Measurements from ENCODE around the gene NFE2L1. TPM values are rescaled to one million over a fixed set of nuclear protein-coding genes. Genes with fewer than 3 reads are reported as not detected.

NFE2L1 gene
- total RNA-seq, 1 experiment from 2014 or later, result 149 TPM

GRCh38 chr17:48026502-48027321 lies 21.4 kb upstream of the NFE2L1 start:
- POLR2A ChIA-PET (ENCODE audit: low non-redundant PET), result no interaction called here
- Histone ChIP-seq H3K9me3 (ENCODE audit: low read depth, low read length, poor library complexity, severe bottlenecking) (no peaks in the 10 kb centered on the region), H3K4me3 (ENCODE audit: low read depth, low read length, poor library complexity, severe bottlenecking) (no peak overlapping the region), H3K36me3 (ENCODE audit: insufficient read depth, low read length, poor library complexity, severe bottlenecking) (no peaks in the 10 kb centered on the region), H3K27ac (ENCODE audit: low read depth, low read length, poor library complexity, severe bottlenecking) (no peak overlapping the region), H3K27me3 (replicated peaks; ENCODE audit: insufficient read depth, low read depth, low read length, poor library complexity) (no peaks in the 10 kb centered on the region), H3K4me1 (ENCODE audit: insufficient read depth, low read length, poor library complexity, severe bottlenecking) (peaks cover 38% of the 10 kb centered on the region)
- intact Hi-C loops (cut with micrococcal nuclease; ENCODE audit: unreplicated experiment), result loop anchor here (1.0 to 10.0 kb wide), 2 partner anchors 48 to 348 kb away; no protein-coding TSS in a partner anchor
- DNase-seq (ENCODE audit: low spot score), result peak; percentile 88
- CTCF ChIA-PET, result interaction anchor here (0.6 to 1.2 kb wide), 8 partner anchors 10 to 882 kb away, joined by 3 to 7 read pairs (median 3); no protein-coding TSS in a partner anchor
- TF ChIP-seq CTCF (conservative IDR thresholded peaks at IDR 0.05; ENCODE audit: low read depth, low read length) (peak; percentile 91), EZH2 (IDR thresholded peaks at IDR 0.05; ENCODE audit: borderline replicate concordance, low read depth, low read length, poor library complexity, severe bottlenecking) (no peak)
- BruUV-seq (replicated peaks), result no TSS peak

GRCh38 chr17:48027322-48027981 lies 20.7 kb upstream of the NFE2L1 start:
- no peaks in the 10 kb centered on the region for H3K9me3 ChIP-seq (ENCODE audit: low read depth, low read length, poor library complexity, severe bottlenecking)
- no peak overlapping the region for H3K4me3 ChIP-seq (ENCODE audit: low read depth, low read length, poor library complexity, severe bottlenecking)
- DNase-seq (ENCODE audit: low spot score), result no peak
- H3K27ac ChIP-seq (ENCODE audit: low read depth, low read length, poor library complexity, severe bottlenecking), result no peak overlapping the region
- TF ChIP-seq EZH2 (IDR thresholded peaks at IDR 0.05; ENCODE audit: borderline replicate concordance, low read depth, low read length, poor library complexity, severe bottlenecking), result no peak
- TF ChIP-seq CTCF (conservative IDR thresholded peaks at IDR 0.05; ENCODE audit: low read depth, low read length), result no peak
- POLR2A ChIA-PET (ENCODE audit: low non-redundant PET), result no interaction called here
- BruUV-seq (replicated peaks), result no TSS peak
- no peaks in the 10 kb centered on the region for H3K27me3 ChIP-seq (replicated peaks; ENCODE audit: insufficient read depth, low read depth, low read length, poor library complexity)
- peaks cover 31% of the 10 kb centered on the region for H3K4me1 ChIP-seq (ENCODE audit: insufficient read depth, low read length, poor library complexity, severe bottlenecking)
- H3K36me3 ChIP-seq (ENCODE audit: insufficient read depth, low read length, poor library complexity, severe bottlenecking), result no peaks in the 10 kb centered on the region
- intact Hi-C loops (cut with micrococcal nuclease; ENCODE audit: unreplicated experiment), result loop anchor here (10.0 kb wide), 1 partner anchor 347 kb away; no protein-coding TSS in a partner anchor
- CTCF ChIA-PET, result interaction anchor here (0.7 to 1.2 kb wide), 6 partner anchors 9 to 644 kb away, joined by 3 to 6 read pairs (median 3); no protein-coding TSS in a partner anchor

GRCh38 chr17:48028736-48029135 lies 19.4 kb upstream of the NFE2L1 start:
- H3K4me1 ChIP-seq (ENCODE audit: insufficient read depth, low read length, poor library complexity, severe bottlenecking), result peaks cover 18% of the 10 kb centered on the region
- H3K4me3 ChIP-seq (ENCODE audit: low read depth, low read length, poor library complexity, severe bottlenecking), result no peak overlapping the region
- no peaks in the 10 kb centered on the region for H3K36me3 ChIP-seq (ENCODE audit: insufficient read depth, low read length, poor library complexity, severe bottlenecking)
- H3K27ac ChIP-seq (ENCODE audit: low read depth, low read length, poor library complexity, severe bottlenecking), result no peak overlapping the region
- no TSS peak for BruUV-seq (replicated peaks)
- ChIA-PET CTCF (interaction anchor here (0.5 kb wide), 1 partner anchor 9 kb away, joined by 4 read pairs; no protein-coding TSS in a partner anchor), POLR2A (ENCODE audit: low non-redundant PET) (no interaction called here)
- no peaks in the 10 kb centered on the region for H3K9me3 ChIP-seq (ENCODE audit: low read depth, low read length, poor library complexity, severe bottlenecking)
- intact Hi-C loops (cut with micrococcal nuclease; ENCODE audit: unreplicated experiment), result loop anchor here (10.0 kb wide), 1 partner anchor 346 kb away; no protein-coding TSS in a partner anchor
- DNase-seq (ENCODE audit: low spot score), result no peak
- TF ChIP-seq EZH2 (IDR thresholded peaks at IDR 0.05; ENCODE audit: borderline replicate concordance, low read depth, low read length, poor library complexity, severe bottlenecking), result no peak
- TF ChIP-seq CTCF (conservative IDR thresholded peaks at IDR 0.05; ENCODE audit: low read depth, low read length), result no peak
- H3K27me3 ChIP-seq (replicated peaks; ENCODE audit: insufficient read depth, low read depth, low read length, poor library complexity), result no peaks in the 10 kb centered on the region
